GM15510 (cell line): ENCODE measurements around the gene LHFPL2.

Source experiments
- POLR2A ChIP-seq: IDR thresholded peaks from 3 replicates; pipeline ENCODE4 v1.6.1; 2011; ENCODE audit warnings: borderline replicate concordance; ENCODE audit not compliant: insufficient read length; ENCODE audit errors: extremely low read depth

LHFPL2 gene

DNA sequence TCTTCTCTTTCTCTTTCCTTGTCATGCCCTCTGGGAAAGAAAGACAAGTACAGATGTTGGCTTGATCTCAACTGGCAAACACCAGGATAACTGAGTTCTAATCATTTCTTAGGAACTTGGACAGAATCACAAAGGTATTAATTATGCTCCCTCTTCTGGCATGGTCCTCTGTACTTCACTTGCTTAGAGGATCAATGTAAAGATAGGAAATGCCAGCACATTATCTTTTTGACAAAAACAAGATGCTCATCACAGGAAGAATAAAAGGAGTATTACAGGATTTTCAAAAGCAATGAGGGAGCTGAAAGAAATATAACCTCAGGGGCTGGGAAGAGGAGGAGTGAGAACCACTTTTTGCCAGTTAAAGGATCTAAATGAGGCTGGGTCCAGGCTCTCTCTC lies 70.6 kb downstream of the LHFPL2 start:
- TF ChIP-seq POLR2A = no peak

DNA sequence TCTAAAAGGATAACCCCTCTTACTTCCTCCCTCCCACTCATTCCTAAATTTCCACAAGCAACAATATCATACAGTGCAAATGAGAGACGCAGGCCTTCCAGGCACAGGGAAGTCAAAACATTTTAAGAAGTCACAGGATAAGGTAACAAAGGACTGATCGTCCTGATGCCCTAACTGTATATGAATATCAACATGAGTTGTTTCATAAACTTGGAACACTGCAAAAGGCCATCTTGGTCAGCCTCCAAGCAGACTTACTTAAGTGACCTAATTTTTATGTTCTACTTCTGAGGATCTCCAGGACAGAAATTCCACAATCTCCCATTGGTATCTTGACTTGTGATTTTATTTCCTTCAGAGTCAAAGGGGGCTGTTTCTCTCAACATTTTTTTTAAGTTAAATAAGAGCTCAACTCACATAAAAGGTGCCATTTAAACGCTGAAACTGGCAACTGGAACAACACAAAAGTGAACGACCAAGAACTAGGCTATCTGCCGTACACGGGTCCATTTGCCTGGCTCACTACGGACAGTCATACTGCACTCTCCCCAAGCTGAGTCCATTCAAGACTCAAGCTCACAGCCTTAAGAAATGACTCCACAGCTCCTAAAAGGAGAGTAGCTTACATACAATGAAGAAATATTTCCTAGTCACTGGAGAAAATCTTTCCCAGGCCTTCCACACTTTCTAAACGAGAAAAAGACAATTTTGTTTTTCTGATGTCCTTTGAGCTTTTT lies 71.3 kb downstream of the LHFPL2 start:
- TF ChIP-seq POLR2A = no peak

DNA sequence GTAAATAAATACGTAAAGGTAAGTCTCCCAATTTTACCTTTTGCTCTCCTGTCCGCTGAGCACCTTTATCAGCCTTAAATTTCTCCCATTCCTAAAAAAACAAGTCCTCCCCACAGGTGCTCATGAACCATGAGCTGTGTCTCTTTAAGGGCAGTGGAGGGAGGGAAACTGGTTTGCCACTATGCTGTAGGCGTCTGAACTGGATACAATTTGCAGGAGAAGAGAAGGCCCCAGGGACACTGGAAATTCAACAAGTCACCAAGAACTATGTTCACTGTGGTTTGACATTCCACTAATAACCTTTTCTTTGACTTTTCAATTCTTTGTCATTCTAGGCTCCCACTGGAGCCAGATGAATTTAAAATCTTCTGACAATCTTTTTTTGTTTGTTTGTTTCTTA lies 72.2 kb downstream of the LHFPL2 start:
- TF ChIP-seq POLR2A = no peak

DNA sequence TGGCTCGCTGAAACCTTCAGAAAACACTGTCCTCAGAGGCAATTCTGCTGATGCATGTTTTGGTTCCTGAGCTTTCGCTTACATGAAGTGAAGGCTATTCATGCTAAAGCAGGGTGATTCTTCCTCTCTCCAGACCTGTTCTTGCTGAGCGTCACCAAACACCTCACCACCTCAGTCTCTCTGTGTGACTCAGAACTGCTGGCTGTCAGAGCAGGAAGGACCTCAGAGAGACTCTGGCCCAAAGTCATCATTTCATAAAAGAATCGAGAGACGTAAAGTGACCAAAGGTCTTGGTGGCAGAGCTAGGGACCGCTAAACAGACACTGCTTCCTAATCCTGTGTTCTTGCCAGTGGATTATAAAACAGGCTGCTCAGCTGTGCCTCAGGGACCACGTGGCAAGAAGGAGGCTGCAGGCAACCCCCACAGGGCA lies 73.8 kb downstream of the LHFPL2 start:
- TF ChIP-seq POLR2A = no peak

DNA sequence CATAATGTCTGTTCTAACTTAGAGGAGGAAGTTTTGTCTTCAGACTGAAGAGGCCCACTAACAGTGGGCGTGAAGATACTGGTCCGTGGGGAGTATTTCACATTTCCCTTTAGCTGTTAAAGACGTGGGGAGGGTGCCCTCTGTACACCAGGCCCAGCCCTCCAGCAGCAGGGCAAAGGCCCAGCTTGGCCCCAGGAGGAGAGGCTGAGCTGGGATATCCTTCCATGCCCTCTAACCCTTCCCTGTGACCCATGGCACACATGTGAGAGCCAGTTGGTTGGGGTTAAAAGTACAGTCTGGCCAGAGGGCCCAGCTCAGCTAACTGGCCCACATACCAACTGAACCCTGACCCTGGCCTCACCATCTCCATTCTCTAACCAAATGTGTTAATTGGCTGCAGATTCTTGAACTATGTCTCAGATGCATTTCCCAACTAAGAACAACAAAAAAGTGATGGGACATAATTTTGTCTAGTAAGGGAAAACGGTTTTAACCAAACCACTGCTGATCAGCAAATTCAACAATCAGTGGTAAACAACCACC lies 74.4 kb downstream of the LHFPL2 start:
- TF ChIP-seq POLR2A = no peak

DNA sequence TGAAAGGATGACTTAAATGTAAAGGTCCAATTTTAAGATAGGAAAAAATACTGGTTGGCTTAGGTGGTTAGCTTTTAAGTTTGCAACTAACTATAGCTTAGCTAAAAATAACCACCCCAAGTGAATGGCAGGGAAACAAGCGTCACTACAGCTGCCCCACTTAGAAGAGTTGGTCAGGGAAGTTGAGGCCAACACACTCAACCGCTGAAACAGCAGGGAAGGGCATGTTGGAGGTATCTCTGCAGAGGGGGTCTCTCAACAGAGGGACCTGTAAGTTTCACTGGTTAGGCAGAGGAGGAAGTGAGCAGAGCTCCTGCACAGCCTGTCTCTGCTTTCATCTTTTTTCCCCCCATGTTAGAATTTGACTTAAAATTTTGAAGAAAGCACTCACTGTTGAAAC lies 75.3 kb downstream of the LHFPL2 start:
- TF ChIP-seq POLR2A = no peak

DNA sequence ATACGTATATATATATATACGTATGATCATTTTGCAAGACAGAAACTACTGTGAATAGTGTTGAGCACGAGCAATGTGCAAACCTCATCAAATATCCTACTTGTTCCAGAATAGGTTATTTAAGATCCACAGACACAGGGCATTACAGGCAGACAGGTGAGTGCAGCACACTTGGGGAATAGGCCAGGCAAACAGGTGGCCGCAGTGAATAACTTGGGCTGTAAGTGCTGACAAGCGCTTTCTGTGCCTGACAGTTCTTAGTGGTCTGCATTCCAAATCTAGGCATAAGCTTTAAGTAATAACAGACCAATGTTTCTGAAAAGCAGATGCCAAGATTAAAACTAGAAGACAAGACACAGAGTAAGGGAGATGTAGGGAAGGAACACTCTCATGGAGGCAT lies 77.9 kb downstream of the LHFPL2 start:
- TF ChIP-seq POLR2A = no peak

DNA sequence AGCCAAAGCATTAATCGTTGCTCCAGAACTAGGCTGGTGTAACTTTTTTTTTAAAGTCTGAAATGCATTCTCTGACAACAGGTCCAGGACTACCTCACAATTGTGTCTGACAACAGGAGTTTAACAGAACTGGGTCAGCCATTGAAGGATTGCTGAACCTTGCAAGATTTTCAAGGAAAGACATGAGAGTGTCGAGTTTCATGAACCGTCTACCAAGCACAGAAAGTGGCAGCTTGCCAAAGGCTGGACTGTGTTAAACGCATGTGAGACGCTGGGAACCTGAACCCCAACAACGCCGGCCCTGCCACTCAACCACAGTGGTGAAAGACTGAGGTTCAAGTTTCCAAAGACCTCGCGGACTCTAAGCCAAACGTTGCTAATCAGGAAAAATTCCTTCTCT lies 79.1 kb downstream of the LHFPL2 start:
- TF ChIP-seq POLR2A = no peak

DNA sequence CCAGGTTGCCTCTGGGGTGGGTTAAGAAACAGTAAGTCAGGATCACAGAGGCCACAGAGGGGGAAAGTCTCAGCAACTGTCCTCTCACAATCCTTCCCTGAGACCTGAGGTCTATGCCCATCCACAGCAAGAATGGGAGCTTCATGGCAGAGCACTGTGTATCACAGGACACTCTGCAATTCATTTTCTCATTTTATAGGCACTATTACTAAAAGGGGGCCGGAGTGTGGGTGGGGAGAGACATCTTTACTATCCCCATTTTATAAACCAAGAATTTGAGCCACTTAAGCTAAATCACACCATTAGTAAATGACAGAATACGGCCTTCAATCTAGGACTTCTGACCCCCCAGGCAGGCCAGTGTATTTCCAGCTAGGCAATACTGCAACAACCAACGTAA lies 79.9 kb downstream of the LHFPL2 start:
- TF ChIP-seq POLR2A = no peak

DNA sequence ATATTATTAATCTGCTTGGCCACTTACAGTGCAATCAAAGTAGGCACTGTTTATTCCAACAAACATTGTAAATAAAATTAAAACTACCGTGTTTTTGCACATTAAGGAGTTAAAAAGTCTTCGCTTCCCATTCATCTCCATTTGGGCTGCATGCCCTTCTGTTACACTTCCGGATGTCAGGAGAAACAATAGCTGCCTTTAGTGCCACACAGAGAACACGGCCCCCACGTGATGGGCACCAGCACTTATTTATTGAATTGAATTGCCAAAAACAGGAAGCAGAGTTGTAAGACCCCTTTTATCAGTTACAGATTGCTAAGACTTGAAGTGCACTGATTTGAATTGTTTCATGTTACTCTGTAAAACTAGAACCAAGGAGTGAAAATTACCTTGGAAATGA lies 80.4 kb downstream of the LHFPL2 start:
- no peak for TF ChIP-seq POLR2A

DNA sequence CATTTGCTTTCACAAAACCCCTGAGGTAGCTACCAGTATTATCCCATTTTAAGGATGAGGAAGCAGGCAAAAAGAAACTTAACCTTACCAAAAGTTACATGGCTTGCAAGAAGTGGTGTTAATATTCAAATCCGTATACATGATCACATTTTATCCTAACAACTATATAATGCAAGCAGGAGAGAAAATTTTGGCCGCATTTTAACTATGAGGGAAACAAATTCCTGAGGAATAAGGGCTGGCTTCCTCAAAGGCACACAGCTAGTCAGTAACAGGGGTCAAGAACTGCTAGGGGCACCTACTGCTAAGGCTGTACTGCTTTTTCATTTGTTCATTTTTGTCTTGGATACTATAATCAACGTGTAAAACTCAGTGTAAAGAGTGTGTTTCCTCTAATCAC lies 81.0 kb downstream of the LHFPL2 start:
- TF ChIP-seq POLR2A = no peak

DNA sequence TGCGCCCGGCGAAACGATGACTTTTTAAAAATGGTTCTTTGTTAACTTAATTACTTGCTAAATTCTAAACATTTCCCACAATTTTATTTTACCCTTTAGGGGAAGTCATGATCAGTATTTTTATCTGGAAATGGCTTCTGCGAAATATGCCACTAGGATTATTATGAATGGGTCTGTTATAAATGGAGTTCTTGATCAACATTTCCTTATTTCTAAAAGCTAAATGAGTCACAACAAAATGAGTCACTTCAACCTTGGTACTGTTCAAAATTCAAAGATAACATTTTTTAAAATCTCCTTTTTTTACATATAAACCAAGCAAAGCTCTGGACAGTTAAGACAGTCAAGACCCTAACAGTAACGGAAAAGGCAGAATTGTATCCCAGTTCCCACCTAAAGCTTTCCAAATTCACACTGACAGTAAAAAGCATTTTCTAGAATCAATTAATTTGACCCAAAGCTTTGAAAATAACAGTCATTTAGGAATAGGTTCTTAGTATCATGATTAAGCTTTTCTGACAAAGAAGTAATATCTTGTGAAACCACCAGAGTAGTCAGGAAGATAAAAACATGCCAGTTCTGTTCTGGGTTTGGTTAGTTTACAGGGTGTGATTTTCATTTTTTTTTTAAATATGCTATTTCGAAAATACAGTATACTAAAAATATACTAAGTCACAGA lies 81.7 kb downstream of the LHFPL2 start:
- no peak for TF ChIP-seq POLR2A

DNA sequence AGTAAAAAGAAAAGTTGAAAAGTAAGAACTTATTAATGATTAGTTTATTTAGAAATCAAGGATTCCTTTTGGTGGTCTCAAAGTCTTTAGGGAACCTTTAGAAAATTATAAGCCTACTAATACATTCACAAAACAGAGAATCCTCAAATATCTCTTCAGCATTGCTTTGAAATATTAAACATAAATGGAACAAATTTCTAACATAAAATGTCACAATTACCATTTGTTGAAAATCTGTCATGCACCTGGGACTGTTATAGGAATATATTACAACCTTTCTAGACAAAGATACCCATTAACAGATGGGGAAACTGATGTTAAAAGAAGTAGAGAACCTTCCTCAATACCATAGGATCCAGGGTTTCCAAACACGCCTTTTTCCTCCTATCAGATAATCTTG lies 83.2 kb downstream of the LHFPL2 start:
- no peak for TF ChIP-seq POLR2A

DNA sequence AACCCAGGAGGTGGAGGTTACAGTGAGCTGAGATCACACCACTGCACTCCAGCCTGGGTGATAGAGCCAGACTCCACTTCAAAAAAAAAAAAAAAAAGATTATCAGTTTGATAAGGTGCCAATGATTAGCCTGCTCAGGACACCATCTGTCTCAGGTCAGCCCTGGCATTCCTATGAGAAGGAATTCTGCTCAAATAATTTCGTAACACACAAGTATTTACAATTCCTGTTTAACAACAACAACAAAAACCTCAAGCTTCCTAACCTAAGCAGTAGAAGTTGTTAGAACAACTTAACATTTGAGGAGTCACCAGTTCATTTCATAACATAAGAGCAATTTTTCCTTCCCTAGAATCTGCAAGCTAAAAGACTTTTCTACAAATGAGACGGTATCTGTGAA lies 85.0 kb downstream of the LHFPL2 start:
- TF ChIP-seq POLR2A = no peak

DNA sequence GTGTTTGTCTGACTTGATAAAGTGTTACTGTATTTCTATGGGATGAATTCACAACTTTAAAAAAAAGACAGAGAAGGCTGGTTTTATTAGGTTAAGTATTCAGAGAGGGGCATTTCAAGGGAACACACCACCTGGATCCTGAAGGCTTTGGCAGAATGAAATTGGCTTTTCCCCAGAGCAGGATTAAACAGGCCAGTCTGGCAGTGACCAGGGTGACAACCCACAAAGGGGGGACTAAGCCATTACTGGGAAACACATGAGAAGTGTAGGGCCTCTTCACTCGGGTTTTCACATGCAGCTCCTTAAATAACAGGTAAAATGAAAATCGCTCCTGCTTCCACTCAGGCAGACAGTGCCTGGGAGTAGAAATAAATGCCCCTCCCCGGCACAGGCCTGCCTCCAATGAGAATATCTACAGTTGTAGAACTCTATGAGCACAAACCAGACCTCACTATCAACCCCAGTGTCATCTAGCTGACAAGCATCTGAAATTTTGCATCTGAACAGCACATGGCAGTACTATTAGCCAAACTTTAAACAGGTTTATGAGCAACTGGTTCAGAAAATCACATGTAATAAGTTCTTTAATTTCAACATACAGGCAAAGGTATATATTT lies 85.8 kb downstream of the LHFPL2 start:
- TF ChIP-seq POLR2A = no peak
